Lung (tissue), 12 donors: ENCODE results near the gene TEX22. TPM values are rescaled to one million over a fixed set of nuclear protein-coding genes. Genes with fewer than 3 reads are reported as not detected.

Source experiments
- ATAC-seq: fragments of 200-7000 bp; cut with Tn5 transposase; one replicate; pipeline ENCODE4 v1.9.1; 2020; ENCODE audit warnings: moderate number of reproducible peaks; ENCODE audit not compliant: insufficient read depth, low FRiP score
- DNase-seq, 3 donors: peaks; one replicate each; pipeline ENCODE4 v3.0.0-alpha.2; 2013 to 2017
- H3K27ac ChIP-seq, 2 donors: one replicate each; pipeline ENCODE4 v1.5.1; 2013; ENCODE audit warnings: mild to moderate bottlenecking in 2 of 2, moderate library complexity in 2 of 2, control low read depth in 1 of 2, inconsistent platforms in 1 of 2, low read depth in 1 of 2, low read length in 1 of 2
- H3K27me3 ChIP-seq, 3 donors: one replicate each; pipeline ENCODE4 v1.5.1; 2013; ENCODE audit warnings: low read length in 2 of 3; ENCODE audit not compliant: control insufficient read depth in 3 of 3, insufficient read depth in 3 of 3
- H3K36me3 ChIP-seq, 4 donors: one replicate each; pipeline ENCODE4 v1.5.1; 2013; ENCODE audit warnings: low read length in 4 of 4, mild to moderate bottlenecking in 1 of 4, moderate library complexity in 1 of 4; ENCODE audit not compliant: control insufficient read depth in 4 of 4, insufficient read depth in 4 of 4
- H3K4me1 ChIP-seq, 5 donors: one replicate each; pipeline ENCODE4 v1.5.1; 2013; ENCODE audit warnings: low read length in 5 of 5, mild to moderate bottlenecking in 2 of 5, moderate library complexity in 1 of 5; ENCODE audit not compliant: control insufficient read depth in 5 of 5, insufficient read depth in 5 of 5
- H3K4me3 ChIP-seq: one replicate; pipeline ENCODE4 v1.5.1; 2013; ENCODE audit warnings: mild to moderate bottlenecking, control low read depth, moderate library complexity
- H3K9ac ChIP-seq, 2 donors: one replicate each; pipeline ENCODE4 v1.5.1; 2013; ENCODE audit warnings: low read length in 2 of 2, control low read depth in 1 of 2; ENCODE audit not compliant: insufficient read depth in 1 of 2
- H3K9me3 ChIP-seq, 4 donors: one replicate each; pipeline ENCODE4 v1.5.1; 2013; ENCODE audit warnings: low read length in 3 of 4, mild to moderate bottlenecking in 1 of 4, moderate library complexity in 1 of 4; ENCODE audit not compliant: control insufficient read depth in 4 of 4, insufficient read depth in 3 of 4
- WGBS, 2 donors: extraction: QIAGEN DNeasy Blood & Tissue Kit; methylation state at CpG; one replicate each; pipeline ENCODE4 v1.1.7; 2013; 5-methylcytosine and 5-hydroxymethylcytosine counted together
- polyA plus RNA-seq, 2 donors: library from polyadenylated mRNA; stranded (reverse); fragments of 200-250 nt; gene quantifications; one replicate each; pipeline ENCODE4 v1.2.1, GENCODE V29; 2013
- total RNA-seq, 2 donors: library from RNA; depleted of rRNA in 1 of 2; stranded (reverse); fragments of >200 nt in 1 of 2; gene quantifications; one replicate each; pipeline ENCODE4 v1.2.1, GENCODE V29; 2014 to 2021
- TF ChIP-seq, protein P1 (sequence below): IDR thresholded peaks from 2 replicates; pipeline ENCODE4 v1.5.1; 2012; ENCODE audit warnings: mild to moderate bottlenecking; ENCODE audit errors: control extremely low read depth, extremely low read depth
- donor health status: control.
- donor health status: control.
- donor health status: Bipolar disorder and iron deficiency.
- donor health status: healthy.
- donor health status: DM: yes; HTN: yes; CAD: no.

Gene TEX22
- total and polyA plus RNA-seq, 4 donors, result 0.17 to 2.1 (median 0.29) TPM

DNA sequence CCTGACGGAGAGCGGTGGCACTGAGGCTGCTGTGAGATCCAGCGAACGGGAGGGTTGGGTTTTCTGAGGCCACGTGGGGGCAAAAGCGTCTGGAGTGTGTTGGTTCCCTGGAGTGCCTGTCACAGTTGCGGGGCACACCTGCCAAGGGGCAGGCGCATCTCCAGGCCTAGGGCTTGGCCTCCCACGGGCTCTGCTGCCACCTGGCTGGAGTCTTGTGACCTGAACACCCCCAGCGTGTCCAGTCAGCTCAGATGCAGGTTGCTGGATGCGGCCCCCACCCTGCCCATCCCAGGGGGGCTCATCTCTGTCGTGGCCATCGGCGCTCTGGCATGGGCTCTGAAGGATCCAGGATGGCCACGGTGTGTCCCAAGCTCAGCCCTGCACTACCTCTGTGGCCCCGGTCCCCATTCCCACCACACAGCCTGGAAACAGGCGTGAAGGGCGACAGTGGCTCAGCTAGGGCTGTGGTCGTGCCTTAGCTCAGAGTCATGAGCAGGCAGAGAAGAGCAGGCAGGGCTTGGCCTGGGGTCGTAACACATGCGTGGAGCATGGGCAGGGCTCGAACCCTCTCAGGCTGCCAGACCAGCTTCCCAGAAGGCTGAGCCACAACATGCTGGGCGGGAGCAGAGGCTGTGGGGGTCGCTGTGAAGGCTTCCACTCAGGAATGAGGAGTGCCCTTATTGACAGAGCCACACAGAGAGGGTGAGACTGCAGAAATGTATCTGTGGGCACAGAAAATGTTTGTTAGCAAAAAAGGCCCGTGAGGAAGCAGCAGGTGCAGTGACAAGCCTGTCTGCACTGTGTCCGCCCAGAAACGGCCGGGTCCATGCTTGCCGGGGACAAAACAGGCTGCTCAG, 52.8 kb downstream of the TEX22 start:
- Histone ChIP-seq H3K27me3 (no peaks in the 10 kb centered on the region), H3K9me3 (no peaks in the 10 kb centered on the region), H3K4me3 (no peak overlapping the region), H3K27ac (no peak overlapping the region), H3K9ac (no peak overlapping the region), H3K36me3 (peaks cover 2 to 35% (median 11%) of the 10 kb centered on the region in 4 donors), H3K4me1 (peaks cover 0 to 4% (median 0%) of the 10 kb centered on the region in 5 donors)
- 92 to 94% methylated on average over 29 of the region's 29 CpGs for WGBS, 2 donors
- DNase-seq (no peak), ATAC-seq (no peak)
- TF ChIP-seq, protein P1, sequence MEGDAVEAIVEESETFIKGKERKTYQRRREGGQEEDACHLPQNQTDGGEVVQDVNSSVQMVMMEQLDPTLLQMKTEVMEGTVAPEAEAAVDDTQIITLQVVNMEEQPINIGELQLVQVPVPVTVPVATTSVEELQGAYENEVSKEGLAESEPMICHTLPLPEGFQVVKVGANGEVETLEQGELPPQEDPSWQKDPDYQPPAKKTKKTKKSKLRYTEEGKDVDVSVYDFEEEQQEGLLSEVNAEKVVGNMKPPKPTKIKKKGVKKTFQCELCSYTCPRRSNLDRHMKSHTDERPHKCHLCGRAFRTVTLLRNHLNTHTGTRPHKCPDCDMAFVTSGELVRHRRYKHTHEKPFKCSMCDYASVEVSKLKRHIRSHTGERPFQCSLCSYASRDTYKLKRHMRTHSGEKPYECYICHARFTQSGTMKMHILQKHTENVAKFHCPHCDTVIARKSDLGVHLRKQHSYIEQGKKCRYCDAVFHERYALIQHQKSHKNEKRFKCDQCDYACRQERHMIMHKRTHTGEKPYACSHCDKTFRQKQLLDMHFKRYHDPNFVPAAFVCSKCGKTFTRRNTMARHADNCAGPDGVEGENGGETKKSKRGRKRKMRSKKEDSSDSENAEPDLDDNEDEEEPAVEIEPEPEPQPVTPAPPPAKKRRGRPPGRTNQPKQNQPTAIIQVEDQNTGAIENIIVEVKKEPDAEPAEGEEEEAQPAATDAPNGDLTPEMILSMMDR, result no peak

DNA sequence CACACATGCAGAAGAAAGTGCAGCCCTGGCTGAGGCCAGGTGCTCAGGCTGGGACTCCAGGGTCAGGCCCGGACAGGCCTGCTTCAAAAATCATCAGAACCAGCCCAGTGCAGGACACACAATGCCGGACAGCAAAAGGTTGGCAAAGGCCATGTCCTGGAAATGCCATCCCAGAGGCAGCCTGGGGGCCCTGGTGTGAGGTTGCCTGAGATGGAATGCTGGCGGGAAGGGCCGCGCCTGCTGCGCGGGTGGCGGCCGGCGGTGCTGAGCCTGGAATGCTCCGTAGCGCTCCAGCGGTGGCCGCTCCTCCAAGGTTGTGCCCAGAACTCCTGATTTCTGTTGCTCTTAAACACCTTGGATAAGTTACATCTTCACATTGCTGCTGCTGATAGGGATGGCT, 54.6 kb downstream of the TEX22 start:
- ATAC-seq, result no peak
- Histone ChIP-seq H3K4me1 (peaks cover 0 to 4% (median 0%) of the 10 kb centered on the region in 5 donors), H3K36me3 (peaks cover 2 to 45% (median 13%) of the 10 kb centered on the region in 4 donors), H3K9ac (no peak overlapping the region), H3K27ac (no peak overlapping the region), H3K4me3 (no peak overlapping the region), H3K27me3 (no peaks in the 10 kb centered on the region), H3K9me3 (no peaks in the 10 kb centered on the region)
- 91 to 93% methylated on average over 14 of the region's 14 CpGs for WGBS, 2 donors
- DNase-seq, result no peak
- TF ChIP-seq, protein P1, result no peak

GRCh38 chr14:105453847-105454246, 55.5 kb downstream of the TEX22 start:
- Histone ChIP-seq H3K4me1 (peaks cover 0 to 3% (median 0%) of the 10 kb centered on the region in 5 donors), H3K27me3 (no peaks in the 10 kb centered on the region), H3K27ac (no peak overlapping the region), H3K9me3 (no peaks in the 10 kb centered on the region), H3K4me3 (no peak overlapping the region), H3K36me3 (peaks cover 3 to 52% (median 14%) of the 10 kb centered on the region in 4 donors), H3K9ac (no peak overlapping the region)
- TF ChIP-seq, protein P1, result no peak
- DNase-seq, result no peak
- 95 to 97% methylated on average over 14 of the region's 14 CpGs for WGBS, 2 donors
- no peak for ATAC-seq
